GF-D8 (cell line): ENCODE data around the gene STAM2.

Experiments used
- DNase-seq: peaks from one replicate; lab custom pipeline; 2025; lab: John Stamatoyannopoulos, UW

The STAM2 gene

GRCh38 chr2:152071518-152071917, 104.0 kb downstream of the STAM2 start:
- DNase-seq: no peak

DNA sequence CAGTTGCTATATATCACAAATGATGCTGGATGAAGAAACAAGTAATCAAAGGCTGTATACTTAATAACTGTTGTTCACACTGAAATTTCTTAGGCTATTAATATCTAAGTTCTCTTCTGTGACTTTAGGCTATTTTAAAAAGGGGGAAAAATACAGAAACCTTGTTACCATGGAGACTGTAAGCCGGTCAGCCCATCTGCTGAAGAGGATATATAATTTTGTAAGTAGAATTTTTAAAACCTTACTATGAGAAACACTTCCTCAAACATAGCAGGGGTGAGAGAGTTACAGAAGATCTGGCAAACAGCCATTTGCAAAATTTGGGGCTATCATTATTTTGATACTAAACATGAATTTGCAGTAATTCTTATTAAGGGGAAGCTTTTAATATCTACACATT, 104.5 kb downstream of the STAM2 start:
- DNase-seq: peak; percentile 54

- no peak for DNase-seq
These were observed 107.3 kb downstream of the STAM2 start for GRCh38 chr2:152068226-152068625.

- no peak for DNase-seq
These were observed 107.7 kb downstream of the STAM2 start for GRCh38 chr2:152067823-152068222.
